Measurements from ENCODE around the gene CORO2A.

Gene CORO2A

DNA sequence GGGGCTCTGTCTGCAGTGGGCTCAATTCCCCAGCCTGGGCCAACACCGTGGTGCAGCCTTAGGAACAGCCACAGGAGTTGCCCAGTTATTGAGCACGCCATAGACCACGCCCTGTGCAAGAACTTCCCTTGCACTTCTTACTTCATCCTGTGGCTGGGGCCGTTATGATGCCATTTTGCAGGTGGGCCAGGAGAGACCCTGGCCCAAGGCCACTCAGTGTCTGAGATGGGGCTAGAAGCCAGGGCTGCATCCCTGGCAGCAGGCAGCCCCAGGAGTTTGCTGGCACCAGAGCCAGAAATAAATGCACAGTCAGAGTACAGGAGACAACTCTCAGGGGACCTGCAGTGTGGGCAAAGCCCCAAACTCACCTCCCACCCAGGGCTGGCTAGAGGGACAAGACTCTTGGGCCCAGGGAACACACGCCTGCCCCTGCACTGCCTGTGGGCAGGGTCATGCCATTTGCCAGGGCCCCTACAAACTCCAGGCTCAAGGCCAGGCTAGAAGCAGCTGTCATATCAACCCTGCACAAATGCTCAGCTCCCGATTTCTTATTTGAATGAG, 6.7 kb downstream of the CORO2A start:
- Histone ChIP-seq H3K9me3 (ENCODE audit: insufficient read depth, low read length, severe bottlenecking) (no peaks in the 10 kb centered on the region), H3K79me2 (ENCODE audit: insufficient read depth, low read length) (no peaks in the 10 kb centered on the region), H3K27me3 (ENCODE audit: insufficient read depth, low read length, poor library complexity) (no peaks in the 10 kb centered on the region), H3K4me3 (ENCODE audit: low read depth in 1 of 2, low read length in 2 of 2) (no peak overlapping the region), H2AFZ (ENCODE audit: low read depth, low read length) (no peak overlapping the region), H4K20me1 (ENCODE audit: insufficient read depth, low read length) (no peaks in the 10 kb centered on the region), H3K27ac (ENCODE audit: low read length) (no peak overlapping the region; the same call in 1 of the 2 replicates), H3K4me1 (ENCODE audit: insufficient read depth, low read length) (0 out of 2 replicates have a peak, but pooled peaks cover 4% of the 10 kb centered on the region), H3K4me2 (ENCODE audit: insufficient read depth, low read length) (no peak overlapping the region), H3K9ac (ENCODE audit: low read depth, low read length) (no peak overlapping the region), H3K36me3 (ENCODE audit: insufficient read depth, low read length) (no peaks in the 10 kb centered on the region)
- DNase-seq (no peak), ATAC-seq (ENCODE audit: insufficient read depth, low read depth) (no peak)
- no peak for TF ChIP-seq EZH2 (IDR thresholded peaks at IDR 0.05; ENCODE audit: borderline replicate concordance, low read depth, low read length, severe bottlenecking)
- TF ChIP-seq, protein P1, sequence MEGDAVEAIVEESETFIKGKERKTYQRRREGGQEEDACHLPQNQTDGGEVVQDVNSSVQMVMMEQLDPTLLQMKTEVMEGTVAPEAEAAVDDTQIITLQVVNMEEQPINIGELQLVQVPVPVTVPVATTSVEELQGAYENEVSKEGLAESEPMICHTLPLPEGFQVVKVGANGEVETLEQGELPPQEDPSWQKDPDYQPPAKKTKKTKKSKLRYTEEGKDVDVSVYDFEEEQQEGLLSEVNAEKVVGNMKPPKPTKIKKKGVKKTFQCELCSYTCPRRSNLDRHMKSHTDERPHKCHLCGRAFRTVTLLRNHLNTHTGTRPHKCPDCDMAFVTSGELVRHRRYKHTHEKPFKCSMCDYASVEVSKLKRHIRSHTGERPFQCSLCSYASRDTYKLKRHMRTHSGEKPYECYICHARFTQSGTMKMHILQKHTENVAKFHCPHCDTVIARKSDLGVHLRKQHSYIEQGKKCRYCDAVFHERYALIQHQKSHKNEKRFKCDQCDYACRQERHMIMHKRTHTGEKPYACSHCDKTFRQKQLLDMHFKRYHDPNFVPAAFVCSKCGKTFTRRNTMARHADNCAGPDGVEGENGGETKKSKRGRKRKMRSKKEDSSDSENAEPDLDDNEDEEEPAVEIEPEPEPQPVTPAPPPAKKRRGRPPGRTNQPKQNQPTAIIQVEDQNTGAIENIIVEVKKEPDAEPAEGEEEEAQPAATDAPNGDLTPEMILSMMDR (IDR thresholded peaks at IDR 0.05; ENCODE audit: borderline replicate concordance, extremely low read depth, low read length, poor library complexity, severe bottlenecking) = no peak

DNA sequence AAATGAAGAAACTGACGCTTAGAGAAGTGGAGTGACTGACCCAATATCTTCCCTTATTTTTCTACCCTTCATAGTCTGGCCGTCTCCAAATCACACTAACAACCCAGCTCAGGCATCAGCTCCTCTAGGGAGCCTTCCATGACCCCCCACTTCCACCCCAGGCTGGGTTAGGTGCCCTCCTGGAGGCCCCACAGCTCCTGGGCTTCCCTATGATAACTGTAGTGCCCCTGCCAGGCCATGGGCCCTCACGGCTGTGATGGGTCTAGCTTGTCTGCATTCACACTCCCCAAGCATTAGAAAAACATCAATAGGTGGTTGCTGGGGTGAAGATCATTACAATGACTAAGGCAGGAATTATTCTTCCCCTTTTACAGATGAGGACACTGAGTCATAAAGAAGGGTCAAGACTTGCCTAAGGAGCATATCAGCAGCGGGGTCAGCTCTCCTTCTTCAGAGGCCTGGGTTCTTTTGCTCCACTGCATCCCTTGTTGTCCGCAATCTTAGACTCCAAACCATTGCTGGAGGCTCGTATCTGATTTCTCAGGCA, 7.3 kb downstream of the CORO2A start:
- H3K9ac ChIP-seq (ENCODE audit: low read depth, low read length) = no peak overlapping the region
- 0 out of 2 replicates have a peak, but pooled peaks cover 4% of the 10 kb centered on the region for H3K4me1 ChIP-seq (ENCODE audit: insufficient read depth, low read length)
- TF ChIP-seq EZH2 (IDR thresholded peaks at IDR 0.05; ENCODE audit: borderline replicate concordance, low read depth, low read length, severe bottlenecking) = no peak
- TF ChIP-seq, protein P1 (IDR thresholded peaks at IDR 0.05; ENCODE audit: borderline replicate concordance, extremely low read depth, low read length, poor library complexity, severe bottlenecking) = no peak

DNA sequence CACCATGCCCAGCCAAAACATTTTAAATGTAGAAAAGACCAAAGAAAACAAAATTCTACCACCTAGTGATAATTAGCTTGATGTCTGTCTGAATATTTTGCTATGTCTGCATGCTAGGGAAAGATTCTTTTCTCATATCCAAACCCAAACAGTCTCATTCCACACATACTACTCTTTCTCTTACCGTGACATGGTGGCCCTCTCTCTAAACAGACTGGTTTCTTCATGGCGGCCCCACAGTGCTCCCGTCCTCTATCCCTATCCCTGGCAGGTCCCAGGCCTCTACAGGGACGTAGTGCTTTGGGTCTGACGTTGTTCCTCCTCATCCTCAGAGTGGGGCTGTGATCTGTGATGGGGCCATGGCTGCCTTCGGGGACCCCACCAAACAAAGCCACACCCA, 8.1 kb downstream of the CORO2A start:
- H3K9me3 ChIP-seq (ENCODE audit: insufficient read depth, low read length, severe bottlenecking) = no peaks in the 10 kb centered on the region
- H3K4me1 ChIP-seq (ENCODE audit: insufficient read depth, low read length) = 0 out of 2 replicates have a peak, but pooled peaks cover 4% of the 10 kb centered on the region
- H3K9ac ChIP-seq (ENCODE audit: low read depth, low read length) = no peak overlapping the region
- ATAC-seq (ENCODE audit: insufficient read depth, low read depth) = no peak
- H2AFZ ChIP-seq (ENCODE audit: low read depth, low read length) = no peak overlapping the region
- no peak overlapping the region for H3K4me2 ChIP-seq (ENCODE audit: insufficient read depth, low read length)
- H3K27ac ChIP-seq (ENCODE audit: low read length) = no peak overlapping the region
- DNase-seq = no peak
- no peaks in the 10 kb centered on the region for H3K79me2 ChIP-seq (ENCODE audit: insufficient read depth, low read length)
- H3K27me3 ChIP-seq (ENCODE audit: insufficient read depth, low read length, poor library complexity) = no peaks in the 10 kb centered on the region
- H3K4me3 ChIP-seq (ENCODE audit: low read depth in 1 of 2, low read length in 2 of 2) = no peak overlapping the region
- TF ChIP-seq EZH2 (IDR thresholded peaks at IDR 0.05; ENCODE audit: borderline replicate concordance, low read depth, low read length, severe bottlenecking) = no peak
- TF ChIP-seq, protein P1 (IDR thresholded peaks at IDR 0.05; ENCODE audit: borderline replicate concordance, extremely low read depth, low read length, poor library complexity, severe bottlenecking) = no peak
- no peaks in the 10 kb centered on the region for H3K36me3 ChIP-seq (ENCODE audit: insufficient read depth, low read length)
- H4K20me1 ChIP-seq (ENCODE audit: insufficient read depth, low read length) = no peaks in the 10 kb centered on the region

More for the DNA sequence above, 7.3 kb downstream of the CORO2A start:
- Histone ChIP-seq H2AFZ (ENCODE audit: low read depth, low read length) (no peak overlapping the region), H3K27ac (ENCODE audit: low read length) (no peak overlapping the region; the same call in 1 of the 2 replicates), H3K27me3 (ENCODE audit: insufficient read depth, low read length, poor library complexity) (no peaks in the 10 kb centered on the region), H3K36me3 (ENCODE audit: insufficient read depth, low read length) (no peaks in the 10 kb centered on the region), H3K79me2 (ENCODE audit: insufficient read depth, low read length) (no peaks in the 10 kb centered on the region), H3K4me3 (ENCODE audit: low read depth in 1 of 2, low read length in 2 of 2) (no peak overlapping the region), H3K4me2 (ENCODE audit: insufficient read depth, low read length) (no peak overlapping the region), H4K20me1 (ENCODE audit: insufficient read depth, low read length) (no peaks in the 10 kb centered on the region), H3K9me3 (ENCODE audit: insufficient read depth, low read length, severe bottlenecking) (no peaks in the 10 kb centered on the region)
- ATAC-seq (ENCODE audit: insufficient read depth, low read depth) (no peak), DNase-seq (no peak)
